ENCODE measurements around the gene TGFBR3.

The TGFBR3 gene

DNA sequence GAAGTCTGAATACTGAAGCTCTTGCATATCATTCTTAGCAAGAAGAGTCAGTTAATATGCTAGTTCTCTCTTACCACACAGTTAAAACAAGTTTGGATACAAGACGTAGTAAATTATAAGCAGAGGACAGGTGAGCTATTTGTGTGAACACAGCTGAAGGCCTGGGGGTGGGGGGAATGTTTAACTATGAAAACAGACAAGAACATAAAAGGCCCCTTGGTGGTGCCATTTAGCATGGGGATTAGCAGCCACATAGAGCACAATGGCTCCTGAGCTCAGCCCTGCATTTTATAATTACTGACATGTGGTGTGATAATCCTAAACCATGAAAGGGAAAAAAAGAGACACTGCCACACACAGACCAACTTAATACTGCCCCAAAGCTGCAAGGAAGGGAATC is 94.8 kb downstream of the TGFBR3 start (continued):
- TF ChIP-seq ZNF521 (tag by site-specific recombination; IDR thresholded peaks at IDR 0.05), result no peak
- no peak for TF ChIP-seq ZNF747 (tag by site-specific recombination; IDR thresholded peaks at IDR 0.05)
- TF ChIP-seq, protein P1, sequence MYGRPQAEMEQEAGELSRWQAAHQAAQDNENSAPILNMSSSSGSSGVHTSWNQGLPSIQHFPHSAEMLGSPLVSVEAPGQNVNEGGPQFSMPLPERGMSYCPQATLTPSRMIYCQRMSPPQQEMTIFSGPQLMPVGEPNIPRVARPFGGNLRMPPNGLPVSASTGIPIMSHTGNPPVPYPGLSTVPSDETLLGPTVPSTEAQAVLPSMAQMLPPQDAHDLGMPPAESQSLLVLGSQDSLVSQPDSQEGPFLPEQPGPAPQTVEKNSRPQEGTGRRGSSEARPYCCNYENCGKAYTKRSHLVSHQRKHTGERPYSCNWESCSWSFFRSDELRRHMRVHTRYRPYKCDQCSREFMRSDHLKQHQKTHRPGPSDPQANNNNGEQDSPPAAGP (tag by site-specific recombination; IDR thresholded peaks at IDR 0.05), result no peak
- no peak for TF ChIP-seq ZNF23 (tag by site-specific recombination; IDR thresholded peaks at IDR 0.05; ENCODE audit: borderline replicate concordance)
- TF ChIP-seq, protein P2, sequence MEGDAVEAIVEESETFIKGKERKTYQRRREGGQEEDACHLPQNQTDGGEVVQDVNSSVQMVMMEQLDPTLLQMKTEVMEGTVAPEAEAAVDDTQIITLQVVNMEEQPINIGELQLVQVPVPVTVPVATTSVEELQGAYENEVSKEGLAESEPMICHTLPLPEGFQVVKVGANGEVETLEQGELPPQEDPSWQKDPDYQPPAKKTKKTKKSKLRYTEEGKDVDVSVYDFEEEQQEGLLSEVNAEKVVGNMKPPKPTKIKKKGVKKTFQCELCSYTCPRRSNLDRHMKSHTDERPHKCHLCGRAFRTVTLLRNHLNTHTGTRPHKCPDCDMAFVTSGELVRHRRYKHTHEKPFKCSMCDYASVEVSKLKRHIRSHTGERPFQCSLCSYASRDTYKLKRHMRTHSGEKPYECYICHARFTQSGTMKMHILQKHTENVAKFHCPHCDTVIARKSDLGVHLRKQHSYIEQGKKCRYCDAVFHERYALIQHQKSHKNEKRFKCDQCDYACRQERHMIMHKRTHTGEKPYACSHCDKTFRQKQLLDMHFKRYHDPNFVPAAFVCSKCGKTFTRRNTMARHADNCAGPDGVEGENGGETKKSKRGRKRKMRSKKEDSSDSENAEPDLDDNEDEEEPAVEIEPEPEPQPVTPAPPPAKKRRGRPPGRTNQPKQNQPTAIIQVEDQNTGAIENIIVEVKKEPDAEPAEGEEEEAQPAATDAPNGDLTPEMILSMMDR (tag by site-specific recombination; IDR thresholded peaks at IDR 0.05), result peak; percentile 28; the same call in 1 of the 2 replicates
- TF ChIP-seq, protein P3, sequence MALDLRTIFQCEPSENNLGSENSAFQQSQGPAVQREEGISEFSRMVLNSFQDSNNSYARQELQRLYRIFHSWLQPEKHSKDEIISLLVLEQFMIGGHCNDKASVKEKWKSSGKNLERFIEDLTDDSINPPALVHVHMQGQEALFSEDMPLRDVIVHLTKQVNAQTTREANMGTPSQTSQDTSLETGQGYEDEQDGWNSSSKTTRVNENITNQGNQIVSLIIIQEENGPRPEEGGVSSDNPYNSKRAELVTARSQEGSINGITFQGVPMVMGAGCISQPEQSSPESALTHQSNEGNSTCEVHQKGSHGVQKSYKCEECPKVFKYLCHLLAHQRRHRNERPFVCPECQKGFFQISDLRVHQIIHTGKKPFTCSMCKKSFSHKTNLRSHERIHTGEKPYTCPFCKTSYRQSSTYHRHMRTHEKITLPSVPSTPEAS (tag by site-specific recombination; IDR thresholded peaks at IDR 0.05), result no peak
- no peak for TF ChIP-seq ZNF600 (tag by site-specific recombination; IDR thresholded peaks at IDR 0.05)
- TF ChIP-seq ZNF843 (tag by site-specific recombination; IDR thresholded peaks at IDR 0.05), result peak; percentile 79
- TF ChIP-seq ZNF174 (tag by site-specific recombination; IDR thresholded peaks at IDR 0.05), result no peak
- TF ChIP-seq ZNF140 (tag by site-specific recombination; IDR thresholded peaks at IDR 0.05), result no peak
- TF ChIP-seq ZNF114 (tag by site-specific recombination; IDR thresholded peaks at IDR 0.05), result no peak
- no peak for TF ChIP-seq ZNF677 (tag by site-specific recombination; IDR thresholded peaks at IDR 0.05)
- TF ChIP-seq, protein P4, sequence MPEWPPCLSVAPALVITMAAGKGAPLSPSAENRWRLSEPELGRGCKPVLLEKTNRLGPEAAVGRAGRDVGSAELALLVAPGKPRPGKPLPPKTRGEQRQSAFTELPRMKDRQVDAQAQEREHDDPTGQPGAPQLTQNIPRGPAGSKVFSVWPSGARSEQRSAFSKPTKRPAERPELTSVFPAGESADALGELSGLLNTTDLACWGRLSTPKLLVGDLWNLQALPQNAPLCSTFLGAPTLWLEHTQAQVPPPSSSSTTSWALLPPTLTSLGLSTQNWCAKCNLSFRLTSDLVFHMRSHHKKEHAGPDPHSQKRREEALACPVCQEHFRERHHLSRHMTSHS (tag by site-specific recombination; IDR thresholded peaks at IDR 0.05), result no peak
- no peak for TF ChIP-seq ZFP69B (tag by site-specific recombination; IDR thresholded peaks at IDR 0.05)
- TF ChIP-seq ZBTB17 (tag by site-specific recombination; IDR thresholded peaks at IDR 0.05), result no peak
- TF ChIP-seq ZNF560 (tag by site-specific recombination; IDR thresholded peaks at IDR 0.05; ENCODE audit: borderline replicate concordance), result no peak
- TF ChIP-seq ZNF10 (tag by site-specific recombination; IDR thresholded peaks at IDR 0.05), result no peak
- peak; percentile 33; the same call in 1 of the 2 replicates for TF ChIP-seq ZNF501 (tag by site-specific recombination; IDR thresholded peaks at IDR 0.05)
- TF ChIP-seq KLF10 (tag by site-specific recombination; IDR thresholded peaks at IDR 0.05), result peak; percentile 34; the same call in 1 of the 2 replicates
- TF ChIP-seq, protein P5, sequence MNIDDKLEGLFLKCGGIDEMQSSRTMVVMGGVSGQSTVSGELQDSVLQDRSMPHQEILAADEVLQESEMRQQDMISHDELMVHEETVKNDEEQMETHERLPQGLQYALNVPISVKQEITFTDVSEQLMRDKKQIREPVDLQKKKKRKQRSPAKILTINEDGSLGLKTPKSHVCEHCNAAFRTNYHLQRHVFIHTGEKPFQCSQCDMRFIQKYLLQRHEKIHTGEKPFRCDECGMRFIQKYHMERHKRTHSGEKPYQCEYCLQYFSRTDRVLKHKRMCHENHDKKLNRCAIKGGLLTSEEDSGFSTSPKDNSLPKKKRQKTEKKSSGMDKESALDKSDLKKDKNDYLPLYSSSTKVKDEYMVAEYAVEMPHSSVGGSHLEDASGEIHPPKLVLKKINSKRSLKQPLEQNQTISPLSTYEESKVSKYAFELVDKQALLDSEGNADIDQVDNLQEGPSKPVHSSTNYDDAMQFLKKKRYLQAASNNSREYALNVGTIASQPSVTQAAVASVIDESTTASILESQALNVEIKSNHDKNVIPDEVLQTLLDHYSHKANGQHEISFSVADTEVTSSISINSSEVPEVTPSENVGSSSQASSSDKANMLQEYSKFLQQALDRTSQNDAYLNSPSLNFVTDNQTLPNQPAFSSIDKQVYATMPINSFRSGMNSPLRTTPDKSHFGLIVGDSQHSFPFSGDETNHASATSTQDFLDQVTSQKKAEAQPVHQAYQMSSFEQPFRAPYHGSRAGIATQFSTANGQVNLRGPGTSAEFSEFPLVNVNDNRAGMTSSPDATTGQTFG (tag by site-specific recombination; IDR thresholded peaks at IDR 0.05; ENCODE audit: borderline replicate concordance), result no peak
- no peak for TF ChIP-seq ZNF37A (tag by site-specific recombination; IDR thresholded peaks at IDR 0.05)
- no peak for TF ChIP-seq GFI1B (tag by site-specific recombination; IDR thresholded peaks at IDR 0.05)
- TF ChIP-seq, protein P6, sequence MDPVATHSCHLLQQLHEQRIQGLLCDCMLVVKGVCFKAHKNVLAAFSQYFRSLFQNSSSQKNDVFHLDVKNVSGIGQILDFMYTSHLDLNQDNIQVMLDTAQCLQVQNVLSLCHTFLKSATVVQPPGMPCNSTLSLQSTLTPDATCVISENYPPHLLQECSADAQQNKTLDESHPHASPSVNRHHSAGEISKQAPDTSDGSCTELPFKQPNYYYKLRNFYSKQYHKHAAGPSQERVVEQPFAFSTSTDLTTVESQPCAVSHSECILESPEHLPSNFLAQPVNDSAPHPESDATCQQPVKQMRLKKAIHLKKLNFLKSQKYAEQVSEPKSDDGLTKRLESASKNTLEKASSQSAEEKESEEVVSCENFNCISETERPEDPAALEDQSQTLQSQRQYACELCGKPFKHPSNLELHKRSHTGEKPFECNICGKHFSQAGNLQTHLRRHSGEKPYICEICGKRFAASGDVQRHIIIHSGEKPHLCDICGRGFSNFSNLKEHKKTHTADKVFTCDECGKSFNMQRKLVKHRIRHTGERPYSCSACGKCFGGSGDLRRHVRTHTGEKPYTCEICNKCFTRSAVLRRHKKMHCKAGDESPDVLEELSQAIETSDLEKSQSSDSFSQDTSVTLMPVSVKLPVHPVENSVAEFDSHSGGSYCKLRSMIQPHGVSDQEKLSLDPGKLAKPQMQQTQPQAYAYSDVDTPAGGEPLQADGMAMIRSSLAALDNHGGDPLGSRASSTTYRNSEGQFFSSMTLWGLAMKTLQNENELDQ (tag by site-specific recombination; IDR thresholded peaks at IDR 0.05; ENCODE audit: low read depth), result no peak
- TF ChIP-seq, protein P7, sequence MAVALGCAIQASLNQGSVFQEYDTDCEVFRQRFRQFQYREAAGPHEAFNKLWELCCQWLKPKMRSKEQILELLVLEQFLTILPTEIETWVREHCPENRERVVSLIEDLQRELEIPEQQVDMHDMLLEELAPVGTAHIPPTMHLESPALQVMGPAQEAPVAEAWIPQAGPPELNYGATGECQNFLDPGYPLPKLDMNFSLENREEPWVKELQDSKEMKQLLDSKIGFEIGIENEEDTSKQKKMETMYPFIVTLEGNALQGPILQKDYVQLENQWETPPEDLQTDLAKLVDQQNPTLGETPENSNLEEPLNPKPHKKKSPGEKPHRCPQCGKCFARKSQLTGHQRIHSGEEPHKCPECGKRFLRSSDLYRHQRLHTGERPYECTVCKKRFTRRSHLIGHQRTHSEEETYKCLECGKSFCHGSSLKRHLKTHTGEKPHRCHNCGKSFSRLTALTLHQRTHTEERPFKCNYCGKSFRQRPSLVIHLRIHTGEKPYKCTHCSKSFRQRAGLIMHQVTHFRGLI (tag by site-specific recombination; IDR thresholded peaks at IDR 0.05), result no peak
- no peak for TF ChIP-seq ZNF184 (tag by site-specific recombination; IDR thresholded peaks at IDR 0.05)
- TF ChIP-seq, protein P8, sequence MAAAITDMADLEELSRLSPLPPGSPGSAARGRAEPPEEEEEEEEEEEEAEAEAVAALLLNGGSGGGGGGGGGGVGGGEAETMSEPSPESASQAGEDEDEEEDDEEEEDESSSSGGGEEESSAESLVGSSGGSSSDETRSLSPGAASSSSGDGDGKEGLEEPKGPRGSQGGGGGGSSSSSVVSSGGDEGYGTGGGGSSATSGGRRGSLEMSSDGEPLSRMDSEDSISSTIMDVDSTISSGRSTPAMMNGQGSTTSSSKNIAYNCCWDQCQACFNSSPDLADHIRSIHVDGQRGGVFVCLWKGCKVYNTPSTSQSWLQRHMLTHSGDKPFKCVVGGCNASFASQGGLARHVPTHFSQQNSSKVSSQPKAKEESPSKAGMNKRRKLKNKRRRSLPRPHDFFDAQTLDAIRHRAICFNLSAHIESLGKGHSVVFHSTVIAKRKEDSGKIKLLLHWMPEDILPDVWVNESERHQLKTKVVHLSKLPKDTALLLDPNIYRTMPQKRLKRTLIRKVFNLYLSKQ (tag by site-specific recombination; IDR thresholded peaks at IDR 0.05; ENCODE audit: borderline replicate concordance), result no peak
- no peak for TF ChIP-seq ZBTB7A (tag by site-specific recombination; IDR thresholded peaks at IDR 0.05; ENCODE audit: low read depth)
- TF ChIP-seq TCF7L2 (IDR thresholded peaks at IDR 0.05; ENCODE audit: borderline replicate concordance, low read depth, low read length), result peak; percentile 74; the same call in 1 of the 2 replicates
